ENCODE data around the gene CHRNA7.
"Not testable (repeated sequence)": the region's sequence is repeated elsewhere in the genome, so short reads cannot be mapped to it uniquely, and the experiment has no call there.

The CHRNA7 gene

DNA sequence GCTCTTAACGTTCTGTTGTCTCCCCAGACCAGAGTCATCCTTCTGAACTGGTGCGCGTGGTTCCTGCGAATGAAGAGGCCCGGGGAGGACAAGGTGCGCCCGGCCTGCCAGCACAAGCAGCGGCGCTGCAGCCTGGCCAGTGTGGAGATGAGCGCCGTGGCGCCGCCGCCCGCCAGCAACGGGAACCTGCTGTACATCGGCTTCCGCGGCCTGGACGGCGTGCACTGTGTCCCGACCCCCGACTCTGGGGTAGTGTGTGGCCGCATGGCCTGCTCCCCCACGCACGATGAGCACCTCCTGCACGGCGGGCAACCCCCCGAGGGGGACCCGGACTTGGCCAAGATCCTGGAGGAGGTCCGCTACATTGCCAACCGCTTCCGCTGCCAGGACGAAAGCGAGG lies 137.6 kb downstream of the CHRNA7 start:
- H3K4me3 ChIP-seq (replicated peaks; ENCODE audit: insufficient read depth, low read length); DNase-seq (ENCODE audit: low read depth in 1 of 2, low spot score in 1 of 2); H3K27ac ChIP-seq (replicated peaks); H3K27me3 ChIP-seq (ENCODE audit: insufficient read depth, poor library complexity, severe bottlenecking): not testable (repeated sequence)

DNA sequence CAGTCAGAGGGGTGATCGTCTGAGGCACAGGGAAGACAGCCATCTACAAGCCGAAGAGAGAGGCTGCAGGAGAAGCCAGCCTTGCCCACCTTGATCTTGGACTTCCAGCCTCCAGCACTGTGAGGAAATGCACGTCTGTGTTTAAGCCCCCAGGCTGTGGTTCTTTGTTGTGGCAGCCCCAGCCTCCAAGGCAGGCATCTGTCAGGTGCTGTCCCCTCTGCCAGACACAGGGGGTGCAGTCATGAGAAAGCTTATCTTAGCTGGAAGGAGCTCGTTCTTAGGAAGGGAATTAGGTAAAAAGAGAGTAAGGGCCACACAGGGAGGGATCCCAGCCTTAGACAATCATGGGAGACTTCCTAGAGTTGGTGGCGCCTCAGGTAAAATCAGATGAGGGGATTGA lies 150.3 kb downstream of the CHRNA7 start:
- not testable (repeated sequence) for H3K27ac ChIP-seq (replicated peaks); H3K4me3 ChIP-seq (replicated peaks; ENCODE audit: insufficient read depth, low read length); H3K27me3 ChIP-seq (ENCODE audit: insufficient read depth, poor library complexity, severe bottlenecking); DNase-seq (ENCODE audit: low read depth in 1 of 2, low spot score in 1 of 2)

DNA sequence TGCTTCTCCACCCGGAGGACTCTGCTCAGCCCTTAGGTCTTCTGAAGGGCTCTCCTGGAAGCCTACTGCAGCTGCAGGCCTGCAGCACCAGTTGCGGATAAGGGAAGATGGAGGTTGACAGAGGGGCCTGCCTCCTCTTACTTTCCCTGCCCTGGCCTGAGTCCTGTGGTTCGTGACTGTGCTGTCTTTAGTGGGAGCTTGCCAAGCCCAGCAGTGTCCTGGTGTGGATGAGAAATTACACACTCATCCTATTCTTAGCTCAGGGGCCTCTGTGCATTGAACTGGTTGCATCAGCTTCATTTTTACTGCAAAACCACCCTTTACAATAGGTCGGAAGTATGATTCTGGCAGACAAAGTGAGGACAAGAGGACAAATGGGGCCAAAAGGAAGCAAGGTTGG lies 163.5 kb downstream of the CHRNA7 start:
- DNase-seq (ENCODE audit: low read depth in 1 of 2, low spot score in 1 of 2); H3K27me3 ChIP-seq (ENCODE audit: insufficient read depth, poor library complexity, severe bottlenecking); H3K27ac ChIP-seq (replicated peaks); H3K4me3 ChIP-seq (replicated peaks; ENCODE audit: insufficient read depth, low read length): not testable (repeated sequence)

DNA sequence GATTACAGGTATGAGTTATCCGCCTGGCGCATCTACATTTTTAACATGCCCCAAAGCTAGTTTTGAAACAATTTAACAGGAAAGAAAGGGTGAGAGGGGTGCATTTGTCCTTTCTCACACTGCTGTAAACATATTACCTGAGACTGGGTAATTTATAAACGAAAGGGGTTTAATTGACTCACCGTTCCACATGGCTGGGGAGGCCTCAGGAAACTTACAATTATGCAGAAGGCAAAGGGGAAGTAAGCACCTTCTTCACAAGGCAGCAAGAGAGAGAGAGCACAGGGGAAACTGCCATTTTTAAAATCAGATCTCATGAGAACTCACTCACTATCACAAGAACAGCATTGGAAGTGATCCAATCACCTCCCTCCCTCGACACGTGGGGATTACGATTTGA lies 165.9 kb downstream of the CHRNA7 start:
- H3K27me3 ChIP-seq (ENCODE audit: insufficient read depth, poor library complexity, severe bottlenecking); H3K27ac ChIP-seq (replicated peaks); DNase-seq (ENCODE audit: low read depth in 1 of 2, low spot score in 1 of 2); H3K4me3 ChIP-seq (replicated peaks; ENCODE audit: insufficient read depth, low read length): not testable (repeated sequence)

DNA sequence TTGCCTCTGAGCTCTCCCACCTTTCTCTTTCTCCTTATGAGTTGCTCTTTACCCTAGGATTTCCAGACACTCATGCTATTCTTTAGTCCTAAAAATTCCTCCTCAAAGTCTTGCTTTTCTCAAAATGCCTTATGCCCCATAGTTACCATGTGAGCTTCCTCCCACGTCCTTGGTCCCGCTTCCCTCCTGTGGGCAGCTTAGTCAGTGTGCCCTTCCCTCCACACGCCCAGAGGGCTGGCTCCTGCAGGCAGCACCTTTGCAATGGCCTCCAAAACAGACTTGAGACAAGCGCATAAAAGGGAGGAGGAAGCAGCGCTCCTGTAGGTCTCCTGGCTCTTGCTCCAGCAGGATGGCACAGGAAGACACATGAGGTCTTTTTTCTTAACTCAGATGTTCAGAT lies 168.6 kb downstream of the CHRNA7 start:
- not testable (repeated sequence) for DNase-seq (ENCODE audit: low read depth in 1 of 2, low spot score in 1 of 2); H3K4me3 ChIP-seq (replicated peaks; ENCODE audit: insufficient read depth, low read length); H3K27ac ChIP-seq (replicated peaks); H3K27me3 ChIP-seq (ENCODE audit: insufficient read depth, poor library complexity, severe bottlenecking)

DNA sequence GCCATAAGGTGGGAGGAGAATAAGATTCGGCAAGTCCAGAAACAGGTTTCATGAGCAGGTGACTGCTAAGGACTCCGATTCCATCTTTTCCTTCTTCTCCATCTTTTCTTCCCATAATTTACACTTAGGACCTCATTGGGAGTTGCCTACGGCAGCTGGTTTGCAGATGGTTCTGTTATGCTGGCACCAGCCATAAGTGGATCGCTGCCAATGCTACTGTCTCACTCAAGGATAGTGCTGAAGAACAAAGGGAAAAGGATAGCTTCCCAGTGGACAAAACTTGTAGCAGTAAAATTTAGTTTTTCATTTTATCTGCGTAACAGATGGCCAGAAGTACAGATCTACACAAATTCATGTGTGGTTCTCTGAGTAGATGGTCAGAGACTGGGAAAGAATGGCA lies 178.8 kb downstream of the CHRNA7 start:
- not testable (repeated sequence) for H3K27ac ChIP-seq (replicated peaks); H3K4me3 ChIP-seq (replicated peaks; ENCODE audit: insufficient read depth, low read length); H3K27me3 ChIP-seq (ENCODE audit: insufficient read depth, poor library complexity, severe bottlenecking); DNase-seq (ENCODE audit: low read depth in 1 of 2, low spot score in 1 of 2)

DNA sequence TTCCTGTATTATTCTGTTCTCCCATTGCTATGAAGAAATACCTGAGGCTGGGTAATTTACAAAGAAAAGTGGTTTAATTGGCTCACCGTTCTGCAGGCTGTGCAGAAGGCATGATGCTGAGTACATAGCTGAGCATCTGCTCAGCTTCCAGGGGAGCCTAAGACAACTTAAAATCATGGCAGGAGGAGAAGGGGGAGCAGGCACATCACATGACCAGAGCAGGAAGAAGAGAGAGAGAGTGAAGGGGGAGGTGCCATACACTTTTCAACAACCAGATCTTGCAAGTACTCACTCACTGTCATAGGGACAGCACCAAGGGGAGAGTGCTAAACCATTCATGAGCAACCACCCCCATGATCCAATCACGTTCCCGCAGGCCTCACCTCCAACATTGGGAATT lies 188.4 kb downstream of the CHRNA7 start:
- Histone ChIP-seq H3K27me3 (ENCODE audit: insufficient read depth, poor library complexity, severe bottlenecking) (no peaks in the 10 kb centered on the region), H3K4me3 (replicated peaks; ENCODE audit: insufficient read depth, low read length) (no peak overlapping the region), H3K27ac (replicated peaks) (no peak overlapping the region)
- DNase-seq (ENCODE audit: low read depth in 1 of 2, low spot score in 1 of 2), result no peak
- TF ChIP-seq POLR2AphosphoS5 (IDR thresholded peaks at IDR 0.05; ENCODE audit: low read depth) (no peak), GABPA (IDR thresholded peaks at IDR 0.05; ENCODE audit: low read depth) (no peak), SPI1 (IDR thresholded peaks at IDR 0.05; ENCODE audit: borderline replicate concordance, low read depth) (no peak)
- TF ChIP-seq, protein P1, sequence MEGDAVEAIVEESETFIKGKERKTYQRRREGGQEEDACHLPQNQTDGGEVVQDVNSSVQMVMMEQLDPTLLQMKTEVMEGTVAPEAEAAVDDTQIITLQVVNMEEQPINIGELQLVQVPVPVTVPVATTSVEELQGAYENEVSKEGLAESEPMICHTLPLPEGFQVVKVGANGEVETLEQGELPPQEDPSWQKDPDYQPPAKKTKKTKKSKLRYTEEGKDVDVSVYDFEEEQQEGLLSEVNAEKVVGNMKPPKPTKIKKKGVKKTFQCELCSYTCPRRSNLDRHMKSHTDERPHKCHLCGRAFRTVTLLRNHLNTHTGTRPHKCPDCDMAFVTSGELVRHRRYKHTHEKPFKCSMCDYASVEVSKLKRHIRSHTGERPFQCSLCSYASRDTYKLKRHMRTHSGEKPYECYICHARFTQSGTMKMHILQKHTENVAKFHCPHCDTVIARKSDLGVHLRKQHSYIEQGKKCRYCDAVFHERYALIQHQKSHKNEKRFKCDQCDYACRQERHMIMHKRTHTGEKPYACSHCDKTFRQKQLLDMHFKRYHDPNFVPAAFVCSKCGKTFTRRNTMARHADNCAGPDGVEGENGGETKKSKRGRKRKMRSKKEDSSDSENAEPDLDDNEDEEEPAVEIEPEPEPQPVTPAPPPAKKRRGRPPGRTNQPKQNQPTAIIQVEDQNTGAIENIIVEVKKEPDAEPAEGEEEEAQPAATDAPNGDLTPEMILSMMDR (IDR thresholded peaks at IDR 0.05; ENCODE audit: insufficient read depth, low read length), result no peak
- TF ChIP-seq, protein P2, sequence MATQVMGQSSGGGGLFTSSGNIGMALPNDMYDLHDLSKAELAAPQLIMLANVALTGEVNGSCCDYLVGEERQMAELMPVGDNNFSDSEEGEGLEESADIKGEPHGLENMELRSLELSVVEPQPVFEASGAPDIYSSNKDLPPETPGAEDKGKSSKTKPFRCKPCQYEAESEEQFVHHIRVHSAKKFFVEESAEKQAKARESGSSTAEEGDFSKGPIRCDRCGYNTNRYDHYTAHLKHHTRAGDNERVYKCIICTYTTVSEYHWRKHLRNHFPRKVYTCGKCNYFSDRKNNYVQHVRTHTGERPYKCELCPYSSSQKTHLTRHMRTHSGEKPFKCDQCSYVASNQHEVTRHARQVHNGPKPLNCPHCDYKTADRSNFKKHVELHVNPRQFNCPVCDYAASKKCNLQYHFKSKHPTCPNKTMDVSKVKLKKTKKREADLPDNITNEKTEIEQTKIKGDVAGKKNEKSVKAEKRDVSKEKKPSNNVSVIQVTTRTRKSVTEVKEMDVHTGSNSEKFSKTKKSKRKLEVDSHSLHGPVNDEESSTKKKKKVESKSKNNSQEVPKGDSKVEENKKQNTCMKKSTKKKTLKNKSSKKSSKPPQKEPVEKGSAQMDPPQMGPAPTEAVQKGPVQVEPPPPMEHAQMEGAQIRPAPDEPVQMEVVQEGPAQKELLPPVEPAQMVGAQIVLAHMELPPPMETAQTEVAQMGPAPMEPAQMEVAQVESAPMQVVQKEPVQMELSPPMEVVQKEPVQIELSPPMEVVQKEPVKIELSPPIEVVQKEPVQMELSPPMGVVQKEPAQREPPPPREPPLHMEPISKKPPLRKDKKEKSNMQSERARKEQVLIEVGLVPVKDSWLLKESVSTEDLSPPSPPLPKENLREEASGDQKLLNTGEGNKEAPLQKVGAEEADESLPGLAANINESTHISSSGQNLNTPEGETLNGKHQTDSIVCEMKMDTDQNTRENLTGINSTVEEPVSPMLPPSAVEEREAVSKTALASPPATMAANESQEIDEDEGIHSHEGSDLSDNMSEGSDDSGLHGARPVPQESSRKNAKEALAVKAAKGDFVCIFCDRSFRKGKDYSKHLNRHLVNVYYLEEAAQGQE (IDR thresholded peaks at IDR 0.05; ENCODE audit: insufficient replicate concordance, low read depth), result no peak

All from HL-60 (cell line).